Fibroblast of lung (primary cell): ENCODE data around the gene TMEM232. TPM values are rescaled to one million over a fixed set of nuclear protein-coding genes. Genes with fewer than 3 reads are reported as not detected.

ENCODE experiments used
- DNase-seq, 2 donors: peaks; one replicate each; pipeline versions ENCODE4 v3.0.0 to v3.0.0-alpha.2; 2010; ENCODE audit warnings: low read depth in 2 of 2
- H2AFZ ChIP-seq: 2 replicates; pipeline ENCODE4 v1.5.1; 2012; ENCODE audit warnings: low read length, control low read depth, inconsistent platforms
- H3K27ac ChIP-seq: 2 replicates; pipeline ENCODE4 v1.5.1; 2011; ENCODE audit warnings: low read length, control low read depth; ENCODE audit not compliant: insufficient read depth
- H3K27me3 ChIP-seq: 2 replicates; pipeline ENCODE4 v1.5.1; 2011; ENCODE audit warnings: mild to moderate bottlenecking, low read length; ENCODE audit not compliant: control insufficient read depth, insufficient read depth
- H3K36me3 ChIP-seq: 2 replicates; pipeline ENCODE4 v1.5.1; 2011; ENCODE audit warnings: low read length; ENCODE audit not compliant: control insufficient read depth, insufficient read depth
- H3K4me1 ChIP-seq: 2 replicates; pipeline ENCODE4 v1.5.1; 2011; ENCODE audit warnings: low read length; ENCODE audit not compliant: control insufficient read depth, insufficient read depth; ENCODE audit errors: extremely low read depth
- H3K4me2 ChIP-seq: 2 replicates; pipeline ENCODE4 v1.5.1; 2011; ENCODE audit warnings: low read length, control low read depth; ENCODE audit not compliant: insufficient read depth; ENCODE audit errors: extremely low read depth
- H3K4me3 ChIP-seq, 4 experiments: fragments of 200-600 bp in 1 of 4; sonication (generic) in 1 of 4; replicated peaks in 1 of 4; 2 replicates each; pipeline ENCODE4 v1.5.1; 2011 to 2016; ENCODE audit warnings: low read length in 4 of 4, low read depth in 3 of 4, mild to moderate bottlenecking in 3 of 4, control low read depth in 2 of 4, inconsistent platforms in 1 of 4, mixed read lengths in 1 of 4; ENCODE audit not compliant: insufficient read depth in 1 of 4; ENCODE audit errors: control extremely low read depth in 1 of 4
- H3K79me2 ChIP-seq: 2 replicates; pipeline ENCODE4 v1.5.1; 2012; ENCODE audit warnings: mild to moderate bottlenecking, low read length, inconsistent platforms; ENCODE audit not compliant: control insufficient read depth, insufficient read depth
- H3K9ac ChIP-seq: 2 replicates; pipeline ENCODE4 v1.5.1; 2011; ENCODE audit warnings: mild to moderate bottlenecking, low read length, control low read depth; ENCODE audit not compliant: insufficient read depth
- H3K9me3 ChIP-seq: 2 replicates; pipeline ENCODE4 v1.5.1; 2012; ENCODE audit warnings: low read depth, low read length; ENCODE audit not compliant: control insufficient read depth, insufficient read depth
- H4K20me1 ChIP-seq: 2 replicates; pipeline ENCODE4 v1.5.1; 2011; ENCODE audit warnings: low read length; ENCODE audit not compliant: control insufficient read depth, insufficient read depth; ENCODE audit errors: extremely low read depth
- CTCF ChIP-seq, 2 donors: IDR thresholded peaks in 1 of 2; conservative IDR thresholded peaks in 1 of 2; 1 replicate in 1 of 2; 2 replicates in 1 of 2; pipeline ENCODE4 v1.5.1; 2011 to 2012; ENCODE audit warnings: low read length in 2 of 2, control low read depth in 1 of 2, inconsistent platforms in 1 of 2, low read depth in 1 of 2, mild to moderate bottlenecking in 1 of 2
- EZH2 ChIP-seq: IDR thresholded peaks from 2 replicates; pipeline ENCODE4 v1.5.1; 2012; ENCODE audit warnings: low read length, control low read depth, mild to moderate bottlenecking; ENCODE audit errors: missing control alignments
- polyA plus RNA-seq, 2 donors: library from polyadenylated mRNA; depleted of rRNA in 1 of 2; stranded (reverse) in 1 of 2; unstranded in 1 of 2; fragments of >200 nt; gene quantifications; 2 replicates each; pipeline ENCODE4 v1.2.1, GENCODE V29; 2011 to 2012; ENCODE audit warnings: missing spikeins in 1 of 2
- total RNA-seq: library from RNA; depleted of rRNA; stranded (reverse); fragments of >200 nt; gene quantifications from 2 replicates; pipeline ENCODE4 v1.2.1, GENCODE V29; 2014

TMEM232 gene
- total and polyA plus RNA-seq, 2 donors (not counting 1 experiment from before 2014, with no cell fraction given) = 2.0 to 5.6 TPM

GRCh38 chr5:110510146-110510545, 216.3 kb downstream of the TMEM232 start:
- Histone ChIP-seq H3K79me2 (no peaks in the 10 kb centered on the region), H3K36me3 (no peaks in the 10 kb centered on the region), H3K27me3 (no peaks in the 10 kb centered on the region), H3K4me3 (no peak overlapping the region), H3K4me2 (no peak overlapping the region), H4K20me1 (no peaks in the 10 kb centered on the region), H3K27ac (no peak overlapping the region), H3K9me3 (no peaks in the 10 kb centered on the region), H3K4me1 (no peaks in the 10 kb centered on the region), H3K9ac (no peak overlapping the region), H2AFZ (no peak overlapping the region)
- peak in 1 of 2 donors; percentile 40 for DNase-seq
- TF ChIP-seq EZH2 (no peak), CTCF (conservative IDR thresholded peaks at IDR 0.05 in 1 of 2, IDR thresholded peaks at IDR 0.05 in 1 of 2; ENCODE audit: low read depth in 1 of 2, low read length in 2 of 2) (no peak)

GRCh38 chr5:110507972-110508371, 218.5 kb downstream of the TMEM232 start:
- no peak overlapping the region for H3K27ac ChIP-seq
- no peaks in the 10 kb centered on the region for H3K79me2 ChIP-seq
- TF ChIP-seq EZH2 (no peak), CTCF (conservative IDR thresholded peaks at IDR 0.05 in 1 of 2, IDR thresholded peaks at IDR 0.05 in 1 of 2; ENCODE audit: low read depth in 1 of 2, low read length in 2 of 2) (no peak)
- H3K4me1 ChIP-seq = no peaks in the 10 kb centered on the region
- no peaks in the 10 kb centered on the region for H3K27me3 ChIP-seq
- H2AFZ ChIP-seq = no peak overlapping the region
- peak in 1 of 2 donors; percentile 23 for DNase-seq
- H3K4me2 ChIP-seq = no peak overlapping the region
- no peaks in the 10 kb centered on the region for H3K9me3 ChIP-seq
- H4K20me1 ChIP-seq = no peaks in the 10 kb centered on the region
- no peak overlapping the region for H3K9ac ChIP-seq
- H3K4me3 ChIP-seq = no peak overlapping the region
- H3K36me3 ChIP-seq = no peaks in the 10 kb centered on the region

- TF ChIP-seq EZH2 (no peak), CTCF (conservative IDR thresholded peaks at IDR 0.05 in 1 of 2, IDR thresholded peaks at IDR 0.05 in 1 of 2; ENCODE audit: low read depth in 1 of 2, low read length in 2 of 2) (no peak)
- no peaks in the 10 kb centered on the region for H3K9me3 ChIP-seq
- H3K4me2 ChIP-seq = no peak overlapping the region
- H3K79me2 ChIP-seq = no peaks in the 10 kb centered on the region
- no peak overlapping the region for H3K4me3 ChIP-seq
- H4K20me1 ChIP-seq = no peaks in the 10 kb centered on the region
- H3K9ac ChIP-seq = no peak overlapping the region
- H3K27ac ChIP-seq = no peak overlapping the region
- H3K36me3 ChIP-seq = no peaks in the 10 kb centered on the region
- no peaks in the 10 kb centered on the region for H3K4me1 ChIP-seq
- H2AFZ ChIP-seq = no peak overlapping the region
- DNase-seq = no peak
- no peaks in the 10 kb centered on the region for H3K27me3 ChIP-seq
Observed at GRCh38 chr5:110506378-110506777, 220.1 kb downstream of the TMEM232 start.
